Limb (tissue), 2 donors: ENCODE data around the gene EPB41L4A.
"Not testable (repeated sequence)": the region's sequence is repeated elsewhere in the genome, so short reads cannot be mapped to it uniquely, and the experiment has no call there.

ENCODE experiments used
- DNase-seq, 2 donors: peaks; one replicate each; pipeline ENCODE4 v3.0.0-alpha.2; 2016; ENCODE audit errors: extremely low spot score in 2 of 2

The EPB41L4A gene

DNA sequence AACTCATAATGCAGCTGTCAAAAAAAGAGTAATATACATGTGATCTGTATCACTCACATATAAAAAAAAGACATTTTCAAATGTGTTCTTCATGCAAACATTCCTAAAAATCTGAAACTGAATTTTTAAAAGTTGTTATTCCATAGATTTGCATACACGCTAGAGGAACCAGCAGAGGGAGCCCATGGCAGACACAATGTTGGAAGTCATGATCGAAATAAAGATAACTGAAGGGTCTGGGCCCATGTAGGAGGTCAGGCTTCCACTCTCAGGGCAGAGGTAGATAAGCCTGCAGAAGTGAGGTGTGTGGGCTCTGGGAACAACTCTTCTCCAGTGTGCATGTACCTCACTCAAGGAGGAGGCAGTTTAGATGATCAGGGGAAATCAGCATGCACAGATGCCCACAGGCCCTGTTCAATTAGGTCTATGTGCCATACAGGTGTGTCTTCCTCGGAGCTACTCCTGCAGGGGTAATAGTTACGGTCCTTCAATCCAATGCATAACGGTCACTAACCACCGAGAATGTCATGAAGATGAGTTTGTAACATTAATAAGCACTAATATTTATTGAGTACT, 208.6 kb downstream of the EPB41L4A start:
- peak; percentile 51 to 52 for DNase-seq

GRCh38 chr5:112208699-112209615, 210.1 kb downstream of the EPB41L4A start:
- no peak for DNase-seq

- not testable (repeated sequence) for DNase-seq
Observed at GRCh38 chr5:112208195-112208594, 210.9 kb downstream of the EPB41L4A start.

GRCh38 chr5:112205846-112206245, 213.2 kb downstream of the EPB41L4A start:
- no peak for DNase-seq

GRCh38 chr5:112203229-112203628, 215.8 kb downstream of the EPB41L4A start:
- DNase-seq: no peak

DNA sequence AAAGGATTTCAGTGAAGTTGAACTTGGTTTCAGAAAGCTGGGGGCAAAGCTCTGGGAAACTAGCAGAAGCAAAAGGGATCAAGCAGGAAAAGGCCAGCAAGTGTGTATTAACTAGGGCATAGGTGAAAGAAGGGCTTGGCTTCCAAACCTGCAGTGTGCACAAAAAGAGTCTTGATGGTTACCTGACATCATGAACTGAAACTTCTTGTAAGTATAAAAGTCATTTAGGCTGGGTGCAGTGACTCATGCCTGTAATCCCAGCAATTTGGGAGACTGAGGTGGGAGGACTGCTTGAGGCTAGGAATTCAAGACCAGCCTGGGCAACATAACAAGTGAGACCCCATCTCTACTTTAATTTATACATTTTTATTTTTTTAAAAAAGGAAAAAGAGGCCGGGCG, 216.4 kb downstream of the EPB41L4A start:
- no peak for DNase-seq

DNA sequence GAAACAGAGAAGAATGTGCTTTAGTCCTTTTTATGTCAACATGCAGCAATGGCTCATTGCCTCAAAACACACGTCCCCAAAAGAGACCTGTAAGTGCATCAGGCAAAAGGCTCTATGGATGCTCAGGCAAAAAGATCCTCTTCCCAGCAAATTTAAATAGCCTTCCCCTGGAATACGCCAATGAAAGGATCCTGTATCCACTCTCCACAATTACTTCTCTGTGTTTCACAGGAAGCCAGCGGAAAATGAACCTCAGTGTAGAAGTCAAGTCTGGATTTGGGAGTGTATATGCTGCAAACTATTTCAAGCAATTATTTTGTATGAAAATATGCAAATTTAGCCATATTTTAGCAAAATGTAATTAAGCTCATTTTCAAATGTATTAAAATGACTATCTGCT, 217.9 kb downstream of the EPB41L4A start:
- no peak for DNase-seq

- no peak for DNase-seq
Observed at GRCh38 chr5:112200131-112200530, 218.9 kb downstream of the EPB41L4A start.

DNA sequence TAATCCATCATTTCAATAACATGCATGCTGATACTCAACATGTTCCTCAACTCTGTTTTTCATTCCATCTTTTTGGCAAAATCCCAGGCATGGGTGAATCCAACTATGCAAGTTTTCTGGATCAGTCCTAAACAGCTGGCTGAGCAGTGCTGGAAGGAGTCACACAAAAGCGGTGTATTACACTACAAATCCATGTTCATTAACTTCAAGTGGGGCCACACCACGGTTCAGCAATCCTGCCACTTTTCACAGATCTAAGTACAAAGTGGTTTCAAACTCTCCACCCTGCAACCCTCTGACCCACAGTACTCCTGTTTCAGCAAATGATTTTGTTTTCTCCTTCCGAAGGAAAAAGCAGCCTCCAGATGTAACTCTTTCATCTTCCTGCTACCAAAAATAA, 222.5 kb downstream of the EPB41L4A start:
- DNase-seq: no peak

DNA sequence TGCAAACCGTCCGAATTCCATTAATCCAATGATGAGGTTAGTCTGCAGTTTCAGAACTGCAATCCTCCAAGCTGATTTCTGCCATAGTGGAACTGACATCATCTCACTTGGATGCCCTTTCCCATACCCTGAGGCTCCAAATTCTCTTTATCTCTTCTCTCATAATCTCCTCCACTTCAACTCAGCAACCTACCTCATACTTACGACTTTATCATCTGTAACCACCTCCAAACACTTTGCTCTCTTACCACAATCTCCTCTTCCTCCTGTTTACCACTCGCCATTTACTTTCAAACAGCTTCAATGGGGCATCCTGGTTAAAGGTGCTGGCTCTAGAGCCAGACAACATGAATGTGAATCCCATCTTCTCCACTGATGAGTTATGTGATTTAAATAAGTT, 223.2 kb downstream of the EPB41L4A start:
- DNase-seq: no peak

GRCh38 chr5:112192866-112193265, 226.2 kb downstream of the EPB41L4A start:
- no peak for DNase-seq

DNA sequence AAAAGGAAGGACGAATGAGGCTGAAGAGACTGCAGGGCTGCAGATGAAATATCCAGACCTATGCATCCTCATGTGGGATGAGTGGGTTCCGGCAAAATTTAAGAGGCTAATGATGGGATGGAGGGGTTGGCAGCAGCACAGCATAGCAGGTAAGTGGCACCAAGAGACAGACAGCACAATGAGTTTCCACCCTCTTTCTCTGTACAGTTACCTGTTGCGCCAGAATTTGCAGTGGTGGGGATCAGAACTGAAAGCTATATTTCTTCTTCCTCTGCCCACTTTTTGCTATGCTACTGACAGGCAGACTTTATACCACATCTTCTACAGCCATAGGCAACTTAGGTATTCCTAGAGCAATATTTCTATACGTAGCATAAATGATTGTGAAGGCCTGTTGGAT, 227.0 kb downstream of the EPB41L4A start:
- no peak for DNase-seq

DNA sequence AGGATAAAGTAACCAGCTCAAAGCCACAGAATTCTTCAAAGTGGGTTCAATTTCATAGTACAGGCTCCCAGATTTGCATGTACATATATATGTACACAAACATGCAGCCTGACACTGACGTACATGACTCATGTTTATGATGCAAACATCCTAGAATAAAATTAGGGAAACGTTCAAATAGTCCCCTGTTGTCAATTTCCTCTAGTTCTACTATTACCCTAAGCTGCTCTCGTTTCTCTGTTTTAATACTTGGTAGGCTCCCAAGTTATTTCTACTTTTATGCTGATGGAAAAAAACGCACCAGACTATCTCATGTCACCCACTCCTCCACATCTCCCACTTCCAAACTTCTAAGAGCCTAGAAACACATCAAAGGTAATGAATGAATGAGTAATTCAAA, 229.7 kb downstream of the EPB41L4A start:
- DNase-seq: no peak

DNA sequence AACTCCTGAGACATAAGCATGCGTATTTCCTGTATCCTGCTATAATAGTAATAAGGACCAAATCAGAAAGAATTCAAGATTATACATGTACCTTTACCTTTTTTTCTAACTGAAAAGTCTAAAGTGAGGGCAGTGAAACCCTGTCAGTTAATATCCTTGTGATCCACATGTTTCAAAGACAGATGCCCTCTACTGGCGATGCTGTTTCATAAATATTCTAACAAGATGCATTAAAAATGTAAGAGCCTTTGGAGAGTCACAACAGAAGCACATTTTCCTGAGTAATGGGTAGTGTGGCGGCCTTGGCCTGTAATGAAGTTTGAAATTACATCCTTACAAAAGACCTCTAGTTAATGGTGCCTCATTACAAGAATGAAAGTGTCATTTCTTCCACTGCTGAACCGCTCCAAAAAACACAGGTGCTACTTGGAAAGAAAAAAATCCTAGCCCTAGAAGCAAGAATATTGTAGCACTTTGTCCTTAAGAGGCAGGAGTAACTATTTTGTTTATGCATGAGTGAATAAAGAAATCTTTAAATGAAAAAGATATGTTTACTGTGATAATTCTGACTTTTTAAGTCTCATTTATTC, 232.6 kb downstream of the EPB41L4A start:
- peak in 1 of 2 donors; percentile 44 for DNase-seq

DNA sequence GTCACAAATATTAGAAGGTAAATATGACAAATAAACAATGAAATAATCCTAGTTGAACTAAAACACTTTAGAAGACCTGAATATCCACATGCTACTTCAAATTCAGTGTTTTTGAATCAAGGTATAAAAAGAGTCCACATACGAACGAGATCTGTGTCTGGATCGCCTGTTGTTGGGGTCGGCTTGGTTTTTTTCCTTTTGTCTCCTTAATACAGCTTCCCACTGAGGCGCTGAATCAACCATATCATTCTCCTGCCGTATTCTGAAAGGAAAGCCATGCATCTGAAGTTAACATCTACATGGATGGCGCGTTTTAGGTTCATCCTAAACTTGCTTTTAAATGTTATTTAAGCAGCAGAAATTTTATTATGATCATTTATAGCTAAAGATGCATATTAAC, 235.2 kb downstream of the EPB41L4A start:
- no peak for DNase-seq

- no peak for DNase-seq
Observed at GRCh38 chr5:112183103-112183711, 235.9 kb downstream of the EPB41L4A start.

GRCh38 chr5:112179290-112179689, 239.8 kb downstream of the EPB41L4A start:
- DNase-seq: no peak

GRCh38 chr5:112174959-112175594, 244.0 kb downstream of the EPB41L4A start:
- DNase-seq: peak in 1 of 2 donors; percentile 51

- DNase-seq: no peak
Observed at GRCh38 chr5:112165897-112166737, 253.0 kb downstream of the EPB41L4A start.

- DNase-seq: no peak
Observed at GRCh38 chr5:112165399-112165798, 253.7 kb downstream of the EPB41L4A start.

GRCh38 chr5:112163435-112163834, 255.6 kb downstream of the EPB41L4A start:
- no peak for DNase-seq
